ENCODE results near the gene KMT2A. TPM values are rescaled to one million over a fixed set of nuclear protein-coding genes. Genes with fewer than 3 reads are reported as not detected.
"Not testable (repeated sequence)": the region's sequence is repeated elsewhere in the genome, so short reads cannot be mapped to it uniquely, and the experiment has no call there.

KMT2A gene
- total RNA-seq, 4 donors from 2014 or later, result 42.3 to 116 (median 74.8) TPM

GRCh38 chr11:118411530-118411929 lies 24.8 kb upstream of the KMT2A start:
- ATAC-seq, result no peak
- no peak for TF ChIP-seq POLR2A (IDR thresholded peaks at IDR 0.05)
- no peak for TF ChIP-seq EP300 (IDR thresholded peaks at IDR 0.05)
- TF ChIP-seq CTCF (IDR thresholded peaks at IDR 0.05), result no peak
- TF ChIP-seq POLR2AphosphoS5 (IDR thresholded peaks at IDR 0.05), result no peak
- Histone ChIP-seq H3K36me3 (peaks cover 0 to 54% of the 10 kb centered on the region in 2 donors), H3K4me3 (no peak overlapping the region), H3K9me3 (no peaks in the 10 kb centered on the region), H3K4me1 (peaks cover 0 to 17% (median 0%) of the 10 kb centered on the region in 3 donors), H3K27me3 (no peaks in the 10 kb centered on the region), H3K27ac (no peak overlapping the region)
- 85 to 90% methylated on average over 4 of the region's 4 CpGs for WGBS, 2 donors (ENCODE audit: low coverage in 1 of 2)

GRCh38 chr11:118412921-118413320 lies 23.4 kb upstream of the KMT2A start:
- Histone ChIP-seq H3K27ac (no peak overlapping the region), H3K4me1 (peaks cover 0 to 10% (median 0%) of the 10 kb centered on the region in 3 donors), H3K4me3 (no peak overlapping the region), H3K27me3 (no peaks in the 10 kb centered on the region), H3K36me3 (peaks cover 0 to 40% of the 10 kb centered on the region in 2 donors), H3K9me3 (no peaks in the 10 kb centered on the region)
- TF ChIP-seq CTCF (IDR thresholded peaks at IDR 0.05) (no peak), EP300 (IDR thresholded peaks at IDR 0.05) (no peak), POLR2AphosphoS5 (IDR thresholded peaks at IDR 0.05) (no peak), POLR2A (IDR thresholded peaks at IDR 0.05) (no peak)
- ATAC-seq, result no peak
- 73 to 88% methylated on average over 1 of the region's 1 CpG for whole genome bisulfite sequencing, 2 donors (ENCODE audit: low coverage in 1 of 2)

GRCh38 chr11:118415062-118415738 lies 21.1 kb upstream of the KMT2A start:
- 79 to 80% methylated on average over 8 of the region's 8 CpGs for WGBS, 2 donors (ENCODE audit: low coverage in 1 of 2)
- Histone ChIP-seq H3K4me3 (no peak overlapping the region), H3K4me1 (peaks cover 0 to 10% (median 0%) of the 10 kb centered on the region in 3 donors), H3K9me3 (no peaks in the 10 kb centered on the region), H3K27me3 (no peaks in the 10 kb centered on the region), H3K27ac (no peak overlapping the region), H3K36me3 (peaks cover 0 to 20% of the 10 kb centered on the region in 2 donors)
- TF ChIP-seq POLR2AphosphoS5 (IDR thresholded peaks at IDR 0.05) (no peak), EP300 (IDR thresholded peaks at IDR 0.05) (no peak), CTCF (IDR thresholded peaks at IDR 0.05) (no peak), POLR2A (IDR thresholded peaks at IDR 0.05) (no peak)
- ATAC-seq, result no peak

- H3K9me3 ChIP-seq, result no peaks in the 10 kb centered on the region
- H3K4me1 ChIP-seq, result peaks cover 0 to 10% (median 0%) of the 10 kb centered on the region in 3 donors
- no peaks in the 10 kb centered on the region for H3K27me3 ChIP-seq
- TF ChIP-seq POLR2A (IDR thresholded peaks at IDR 0.05) (no peak), EP300 (IDR thresholded peaks at IDR 0.05) (no peak), CTCF (IDR thresholded peaks at IDR 0.05) (no peak), POLR2AphosphoS5 (IDR thresholded peaks at IDR 0.05) (no peak)
- no peak overlapping the region for H3K27ac ChIP-seq
- peak; percentile 76 for ATAC-seq
- H3K36me3 ChIP-seq, result peaks cover 0 to 15% of the 10 kb centered on the region in 2 donors
- H3K4me3 ChIP-seq, result no peak overlapping the region
Observed at GRCh38 chr11:118415739-118416068, 20.6 kb upstream of the KMT2A start.

- not testable (repeated sequence) for H3K27me3 ChIP-seq, ATAC-seq, H3K27ac ChIP-seq, H3K4me1 ChIP-seq, H3K9me3 ChIP-seq, H3K4me3 ChIP-seq
- H3K36me3 ChIP-seq, result peaks cover 0 to 15% of the 10 kb centered on the region in 2 donors
Observed at GRCh38 chr11:118416900-118417299, 19.4 kb upstream of the KMT2A start.
